Liver (tissue), 9 donors: ENCODE results near the gene TIAM1. TPM values are rescaled to one million over a fixed set of nuclear protein-coding genes. Genes with fewer than 3 reads are reported as not detected.

ENCODE experiments used
- DNase-seq: peaks from one replicate; pipeline ENCODE4 v3.0.0-alpha.2; 2017; ENCODE audit warnings: low spot score
- H3K27ac ChIP-seq, 2 donors: one replicate each; pipeline ENCODE4 v1.7.0; 2013; ENCODE audit warnings: inconsistent platforms in 2 of 2, low read length in 2 of 2, control low read depth in 1 of 2, low read depth in 1 of 2, mild to moderate bottlenecking in 1 of 2
- H3K27me3 ChIP-seq, 4 donors: one replicate each; pipeline versions ENCODE4 v1.6.1 to v1.7.0; 2013; ENCODE audit warnings: low read length in 3 of 4, inconsistent platforms in 1 of 4, mild to moderate bottlenecking in 1 of 4, moderate library complexity in 1 of 4; ENCODE audit not compliant: control insufficient read depth in 4 of 4, insufficient read depth in 4 of 4
- H3K36me3 ChIP-seq, 4 donors: one replicate each; pipeline versions ENCODE4 v1.6.1 to v1.7.0; 2013; ENCODE audit warnings: low read length in 3 of 4, mild to moderate bottlenecking in 3 of 4, low read depth in 1 of 4, moderate library complexity in 1 of 4; ENCODE audit not compliant: control insufficient read depth in 4 of 4, insufficient read depth in 3 of 4
- H3K4me1 ChIP-seq, 4 donors: one replicate each; pipeline versions ENCODE4 v1.6.1 to v1.7.0; 2013; ENCODE audit warnings: low read length in 3 of 4, mild to moderate bottlenecking in 3 of 4, moderate library complexity in 1 of 4; ENCODE audit not compliant: control insufficient read depth in 4 of 4, insufficient read depth in 4 of 4
- H3K4me3 ChIP-seq, 3 donors: one replicate each; pipeline versions ENCODE4 v1.6.1 to v1.7.0; 2013; ENCODE audit warnings: low read length in 3 of 3, control low read depth in 1 of 3, low read depth in 1 of 3, mild to moderate bottlenecking in 1 of 3
- H3K9ac ChIP-seq, 2 donors: one replicate each; pipeline ENCODE4 v1.7.0; 2013; ENCODE audit warnings: low read length in 2 of 2, mild to moderate bottlenecking in 2 of 2, moderate library complexity in 2 of 2, control low read depth in 1 of 2, low read depth in 1 of 2
- H3K9me3 ChIP-seq, 4 donors: one replicate each; pipeline versions ENCODE4 v1.6.1 to v1.7.0; 2013; ENCODE audit warnings: low read length in 3 of 4; ENCODE audit not compliant: control insufficient read depth in 4 of 4
- EGR1 ChIP-seq, 2 donors: IDR thresholded peaks; 2 replicates each; pipeline ENCODE4 v1.6.1; 2016 to 2018; ENCODE audit warnings: antibody characterized with exemption in 2 of 2, low read depth in 2 of 2
- FOXA1 ChIP-seq: IDR thresholded peaks from 2 replicates; pipeline ENCODE4 v1.6.1; 2016; ENCODE audit warnings: antibody characterized with exemption
- FOXA2 ChIP-seq: IDR thresholded peaks from 2 replicates; pipeline ENCODE4 v1.6.1; 2016; ENCODE audit warnings: antibody characterized with exemption
- GABPA ChIP-seq, 2 donors: IDR thresholded peaks in 1 of 2; conservative IDR thresholded peaks in 1 of 2; 2 replicates each; pipeline ENCODE4 v1.6.1; 2016; ENCODE audit warnings: antibody characterized with exemption in 2 of 2, mild to moderate bottlenecking in 1 of 2, moderate library complexity in 1 of 2
- HNF4A ChIP-seq, 2 donors: conservative IDR thresholded peaks; 2 replicates each; pipeline ENCODE4 v1.6.1; 2016; ENCODE audit warnings: antibody characterized with exemption in 2 of 2, mild to moderate bottlenecking in 2 of 2
- HNF4G ChIP-seq: IDR thresholded peaks from 2 replicates; pipeline ENCODE4 v1.6.1; 2016; ENCODE audit warnings: antibody characterized with exemption
- JUND ChIP-seq, 2 donors: IDR thresholded peaks; 2 replicates each; pipeline ENCODE4 v1.6.1; 2016; ENCODE audit warnings: antibody characterized with exemption in 2 of 2
- NR2F2 ChIP-seq: IDR thresholded peaks from 2 replicates; pipeline ENCODE4 v1.6.1; 2016; ENCODE audit warnings: antibody characterized with exemption
- RXRA ChIP-seq, 2 donors: IDR thresholded peaks; 2 replicates each; pipeline ENCODE4 v1.6.1; 2017 to 2018; ENCODE audit warnings: antibody characterized with exemption in 2 of 2, mild to moderate bottlenecking in 1 of 2
- SP1 ChIP-seq: IDR thresholded peaks from 2 replicates; pipeline ENCODE4 v1.6.1; 2018; ENCODE audit warnings: antibody characterized with exemption, mild to moderate bottlenecking
- TAF1 ChIP-seq: conservative IDR thresholded peaks from 2 replicates; pipeline ENCODE4 v1.6.1; 2016; ENCODE audit warnings: antibody characterized with exemption, mild to moderate bottlenecking
- YY1 ChIP-seq: IDR thresholded peaks from 2 replicates; pipeline ENCODE4 v1.6.1; 2016; ENCODE audit warnings: antibody characterized with exemption, mild to moderate bottlenecking
- WGBS: extraction: QIAGEN DNeasy Blood & Tissue Kit; methylation state at CpG from one replicate; pipeline ENCODE4 v1.1.7; 2013; 5-methylcytosine and 5-hydroxymethylcytosine counted together
- polyA plus RNA-seq, 2 donors: library from polyadenylated mRNA; stranded (reverse) in 1 of 2; unstranded in 1 of 2; fragments of 200-250 nt in 1 of 2; fragments of >200 nt in 1 of 2; fragmentation: Nextera tagmentation in 1 of 2; extraction: Ambion mirVana in 1 of 2; gene quantifications; one replicate each; pipeline versions ENCODE4 v1.2.1 to v1.2.3, GENCODE V29; 2013 to 2015
- total RNA-seq, 2 donors: library from RNA; depleted of rRNA; stranded (reverse); fragments of >200 nt; gene quantifications; one replicate each; pipeline ENCODE4 v1.2.3, GENCODE V29; 2014
- TF ChIP-seq, protein P1 (sequence below): IDR thresholded peaks from 2 replicates; pipeline ENCODE4 v1.6.1; 2016; ENCODE audit warnings: antibody characterized with exemption
- TF ChIP-seq, protein P2 (sequence below): IDR thresholded peaks from 2 replicates; pipeline ENCODE4 v1.6.1; 2016; ENCODE audit warnings: antibody characterized with exemption
- TF ChIP-seq, protein P3 (sequence below): IDR thresholded peaks from 2 replicates; pipeline ENCODE4 v1.6.1; 2016; ENCODE audit warnings: antibody characterized with exemption
- TF ChIP-seq, protein P4 (sequence below): IDR thresholded peaks from 2 replicates; pipeline ENCODE4 v1.6.1; 2016; ENCODE audit warnings: antibody characterized with exemption, mild to moderate bottlenecking
- TF ChIP-seq, protein P5 (sequence below): fragments of 150-350 bp; IDR thresholded peaks from 2 replicates; pipeline ENCODE4 v1.5.1; 2017; ENCODE audit warnings: improper control_type of control experiment, low read depth, low read length; ENCODE audit not compliant: missing input control
- donor health status: healthy.
- donor health status: healthy.
- donor health status: healthy.
- donor health status: healthy.
- donor health status: healthy.

TIAM1 gene
- total and polyA plus RNA-seq, 4 donors = 3.0 to 7.4 (median 4.8) TPM

DNA sequence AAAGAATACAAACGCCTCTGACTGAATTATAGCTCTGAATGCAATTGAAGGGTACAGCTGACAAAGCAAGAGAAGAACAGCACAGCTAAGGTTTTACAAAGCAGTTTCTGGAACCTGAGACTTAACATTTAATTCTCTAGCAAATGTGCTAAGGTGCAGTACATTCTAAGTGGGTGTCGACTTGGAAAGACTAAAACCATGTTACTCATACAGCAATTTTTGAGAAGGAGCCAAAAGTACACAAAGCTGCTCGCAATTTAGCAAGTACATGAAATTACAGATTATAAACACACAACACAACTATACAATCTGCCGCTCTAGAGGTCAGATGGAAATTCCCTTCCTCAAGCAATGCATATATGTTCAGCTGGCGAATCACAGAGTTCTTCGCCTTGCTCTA, 121.9 kb downstream of the TIAM1 start:
- Histone ChIP-seq H3K4me1 (no peaks in the 10 kb centered on the region), H3K36me3 (peaks cover 3 to 13% (median 7%) of the 10 kb centered on the region in 4 donors), H3K4me3 (no peak overlapping the region), H3K9me3 (no peaks in the 10 kb centered on the region), H3K9ac (no peak overlapping the region), H3K27ac (no peak overlapping the region), H3K27me3 (no peaks in the 10 kb centered on the region)
- no peak for DNase-seq
- TF ChIP-seq GABPA (IDR thresholded peaks at IDR 0.05 in 1 of 2, conservative IDR thresholded peaks at IDR 0.05 in 1 of 2) (no peak), YY1 (no peak), HNF4A (conservative IDR thresholded peaks at IDR 0.05) (no peak), FOXA2 (no peak), TAF1 (no peak), SP1 (no peak), JUND (IDR thresholded peaks at IDR 0.05) (no peak), NR2F2 (no peak), RXRA (IDR thresholded peaks at IDR 0.05) (no peak), HNF4G (no peak), FOXA1 (no peak)
- TF ChIP-seq, protein P1, sequence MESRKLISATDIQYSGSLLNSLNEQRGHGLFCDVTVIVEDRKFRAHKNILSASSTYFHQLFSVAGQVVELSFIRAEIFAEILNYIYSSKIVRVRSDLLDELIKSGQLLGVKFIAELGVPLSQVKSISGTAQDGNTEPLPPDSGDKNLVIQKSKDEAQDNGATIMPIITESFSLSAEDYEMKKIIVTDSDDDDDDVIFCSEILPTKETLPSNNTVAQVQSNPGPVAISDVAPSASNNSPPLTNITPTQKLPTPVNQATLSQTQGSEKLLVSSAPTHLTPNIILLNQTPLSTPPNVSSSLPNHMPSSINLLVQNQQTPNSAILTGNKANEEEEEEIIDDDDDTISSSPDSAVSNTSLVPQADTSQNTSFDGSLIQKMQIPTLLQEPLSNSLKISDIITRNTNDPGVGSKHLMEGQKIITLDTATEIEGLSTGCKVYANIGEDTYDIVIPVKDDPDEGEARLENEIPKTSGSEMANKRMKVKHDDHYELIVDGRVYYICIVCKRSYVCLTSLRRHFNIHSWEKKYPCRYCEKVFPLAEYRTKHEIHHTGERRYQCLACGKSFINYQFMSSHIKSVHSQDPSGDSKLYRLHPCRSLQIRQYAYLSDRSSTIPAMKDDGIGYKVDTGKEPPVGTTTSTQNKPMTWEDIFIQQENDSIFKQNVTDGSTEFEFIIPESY = no peak
- TF ChIP-seq, protein P2, sequence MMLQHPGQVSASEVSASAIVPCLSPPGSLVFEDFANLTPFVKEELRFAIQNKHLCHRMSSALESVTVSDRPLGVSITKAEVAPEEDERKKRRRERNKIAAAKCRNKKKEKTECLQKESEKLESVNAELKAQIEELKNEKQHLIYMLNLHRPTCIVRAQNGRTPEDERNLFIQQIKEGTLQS = no peak
- TF ChIP-seq, protein P3, sequence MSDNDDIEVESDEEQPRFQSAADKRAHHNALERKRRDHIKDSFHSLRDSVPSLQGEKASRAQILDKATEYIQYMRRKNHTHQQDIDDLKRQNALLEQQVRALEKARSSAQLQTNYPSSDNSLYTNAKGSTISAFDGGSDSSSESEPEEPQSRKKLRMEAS = no peak
- TF ChIP-seq, protein P4, sequence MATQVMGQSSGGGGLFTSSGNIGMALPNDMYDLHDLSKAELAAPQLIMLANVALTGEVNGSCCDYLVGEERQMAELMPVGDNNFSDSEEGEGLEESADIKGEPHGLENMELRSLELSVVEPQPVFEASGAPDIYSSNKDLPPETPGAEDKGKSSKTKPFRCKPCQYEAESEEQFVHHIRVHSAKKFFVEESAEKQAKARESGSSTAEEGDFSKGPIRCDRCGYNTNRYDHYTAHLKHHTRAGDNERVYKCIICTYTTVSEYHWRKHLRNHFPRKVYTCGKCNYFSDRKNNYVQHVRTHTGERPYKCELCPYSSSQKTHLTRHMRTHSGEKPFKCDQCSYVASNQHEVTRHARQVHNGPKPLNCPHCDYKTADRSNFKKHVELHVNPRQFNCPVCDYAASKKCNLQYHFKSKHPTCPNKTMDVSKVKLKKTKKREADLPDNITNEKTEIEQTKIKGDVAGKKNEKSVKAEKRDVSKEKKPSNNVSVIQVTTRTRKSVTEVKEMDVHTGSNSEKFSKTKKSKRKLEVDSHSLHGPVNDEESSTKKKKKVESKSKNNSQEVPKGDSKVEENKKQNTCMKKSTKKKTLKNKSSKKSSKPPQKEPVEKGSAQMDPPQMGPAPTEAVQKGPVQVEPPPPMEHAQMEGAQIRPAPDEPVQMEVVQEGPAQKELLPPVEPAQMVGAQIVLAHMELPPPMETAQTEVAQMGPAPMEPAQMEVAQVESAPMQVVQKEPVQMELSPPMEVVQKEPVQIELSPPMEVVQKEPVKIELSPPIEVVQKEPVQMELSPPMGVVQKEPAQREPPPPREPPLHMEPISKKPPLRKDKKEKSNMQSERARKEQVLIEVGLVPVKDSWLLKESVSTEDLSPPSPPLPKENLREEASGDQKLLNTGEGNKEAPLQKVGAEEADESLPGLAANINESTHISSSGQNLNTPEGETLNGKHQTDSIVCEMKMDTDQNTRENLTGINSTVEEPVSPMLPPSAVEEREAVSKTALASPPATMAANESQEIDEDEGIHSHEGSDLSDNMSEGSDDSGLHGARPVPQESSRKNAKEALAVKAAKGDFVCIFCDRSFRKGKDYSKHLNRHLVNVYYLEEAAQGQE = no peak
- 89% methylated on average over 6 of the region's 6 CpGs for WGBS

DNA sequence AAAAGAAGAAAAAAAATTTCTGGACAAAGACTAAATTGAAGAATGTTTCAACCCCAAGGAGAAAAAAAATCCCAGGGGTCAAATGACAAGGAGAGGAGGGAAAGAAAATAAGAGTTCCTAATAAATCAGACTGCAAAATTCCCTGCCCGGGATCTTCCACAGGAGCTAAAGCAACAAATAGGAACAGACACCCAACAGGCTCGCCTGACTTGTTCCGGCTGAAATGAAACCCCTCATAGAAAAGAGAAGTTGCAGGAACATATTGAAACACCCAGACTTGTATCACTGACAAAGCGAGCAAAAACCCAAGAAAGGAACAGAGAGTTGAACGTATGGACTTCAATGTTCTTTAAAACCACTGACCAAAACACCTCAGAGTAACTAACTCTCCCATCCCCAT, 123.0 kb downstream of the TIAM1 start:
- TF ChIP-seq, protein P5, sequence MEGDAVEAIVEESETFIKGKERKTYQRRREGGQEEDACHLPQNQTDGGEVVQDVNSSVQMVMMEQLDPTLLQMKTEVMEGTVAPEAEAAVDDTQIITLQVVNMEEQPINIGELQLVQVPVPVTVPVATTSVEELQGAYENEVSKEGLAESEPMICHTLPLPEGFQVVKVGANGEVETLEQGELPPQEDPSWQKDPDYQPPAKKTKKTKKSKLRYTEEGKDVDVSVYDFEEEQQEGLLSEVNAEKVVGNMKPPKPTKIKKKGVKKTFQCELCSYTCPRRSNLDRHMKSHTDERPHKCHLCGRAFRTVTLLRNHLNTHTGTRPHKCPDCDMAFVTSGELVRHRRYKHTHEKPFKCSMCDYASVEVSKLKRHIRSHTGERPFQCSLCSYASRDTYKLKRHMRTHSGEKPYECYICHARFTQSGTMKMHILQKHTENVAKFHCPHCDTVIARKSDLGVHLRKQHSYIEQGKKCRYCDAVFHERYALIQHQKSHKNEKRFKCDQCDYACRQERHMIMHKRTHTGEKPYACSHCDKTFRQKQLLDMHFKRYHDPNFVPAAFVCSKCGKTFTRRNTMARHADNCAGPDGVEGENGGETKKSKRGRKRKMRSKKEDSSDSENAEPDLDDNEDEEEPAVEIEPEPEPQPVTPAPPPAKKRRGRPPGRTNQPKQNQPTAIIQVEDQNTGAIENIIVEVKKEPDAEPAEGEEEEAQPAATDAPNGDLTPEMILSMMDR = no peak
- TF ChIP-seq NR2F2 = no peak
- no peak for TF ChIP-seq JUND (IDR thresholded peaks at IDR 0.05)
- no peak for TF ChIP-seq GABPA (IDR thresholded peaks at IDR 0.05 in 1 of 2, conservative IDR thresholded peaks at IDR 0.05 in 1 of 2)
- no peak for TF ChIP-seq HNF4A (conservative IDR thresholded peaks at IDR 0.05)
- TF ChIP-seq, protein P1 = no peak
- no peak for TF ChIP-seq EGR1 (IDR thresholded peaks at IDR 0.05; ENCODE audit: low read depth in 2 of 2)
- TF ChIP-seq RXRA (IDR thresholded peaks at IDR 0.05) = no peak
- TF ChIP-seq TAF1 = no peak
- TF ChIP-seq FOXA2 = no peak
- H3K9me3 ChIP-seq = no peaks in the 10 kb centered on the region
- H3K36me3 ChIP-seq = peaks cover 5 to 13% (median 9%) of the 10 kb centered on the region in 4 donors
- DNase-seq = no peak
- H3K4me1 ChIP-seq = no peaks in the 10 kb centered on the region
- H3K27ac ChIP-seq = no peak overlapping the region
- no peak overlapping the region for H3K9ac ChIP-seq
- no peak overlapping the region for H3K4me3 ChIP-seq
- H3K27me3 ChIP-seq = no peaks in the 10 kb centered on the region
- 81% methylated on average over 5 of the region's 5 CpGs for WGBS
